ENCODE measurements around the gene ATP9A.
"Not testable (repeated sequence)": the region's sequence is repeated elsewhere in the genome, so short reads cannot be mapped to it uniquely, and the experiment has no call there.

ATP9A gene

GRCh38 chr20:51750037-51750769 lies 18.0 kb downstream of the ATP9A start:
- DNase-seq = no peak

- no peak for DNase-seq
Observed at GRCh38 chr20:51749674-51750036, 18.5 kb downstream of the ATP9A start.

GRCh38 chr20:51747182-51747911 lies 20.8 kb downstream of the ATP9A start:
- no peak for DNase-seq

GRCh38 chr20:51745804-51746203 lies 22.4 kb downstream of the ATP9A start:
- no peak for DNase-seq

GRCh38 chr20:51740838-51741237 lies 27.4 kb downstream of the ATP9A start:
- DNase-seq = no peak

- not testable (repeated sequence) for DNase-seq
Observed at GRCh38 chr20:51740308-51740707, 27.9 kb downstream of the ATP9A start.

GRCh38 chr20:51739722-51740249 lies 28.4 kb downstream of the ATP9A start:
- DNase-seq = no peak

- no peak for DNase-seq
Observed at GRCh38 chr20:51738877-51739447, 29.2 kb downstream of the ATP9A start.

GRCh38 chr20:51738261-51738660 lies 29.9 kb downstream of the ATP9A start:
- not testable (repeated sequence) for DNase-seq

- DNase-seq = no peak
Observed at GRCh38 chr20:51736947-51737346, 31.2 kb downstream of the ATP9A start.

- no peak for DNase-seq
Observed at GRCh38 chr20:51735728-51736600, 32.2 kb downstream of the ATP9A start.

- DNase-seq = no peak
Observed at GRCh38 chr20:51734876-51735720, 33.1 kb downstream of the ATP9A start.

GRCh38 chr20:51733070-51733469 lies 35.1 kb downstream of the ATP9A start:
- DNase-seq = no peak

- DNase-seq = no peak
Observed at GRCh38 chr20:51732096-51732791, 35.9 kb downstream of the ATP9A start.

GRCh38 chr20:51731731-51732095 lies 36.5 kb downstream of the ATP9A start:
- no peak for DNase-seq

- DNase-seq = no peak
Observed at GRCh38 chr20:51729771-51730170, 38.4 kb downstream of the ATP9A start.

GRCh38 chr20:51728737-51729136 lies 39.5 kb downstream of the ATP9A start:
- no peak for DNase-seq

GRCh38 chr20:51727872-51728271 lies 40.3 kb downstream of the ATP9A start:
- no peak for DNase-seq

GRCh38 chr20:51725584-51726176 lies 42.5 kb downstream of the ATP9A start:
- DNase-seq = no peak

- DNase-seq = not testable (repeated sequence)
Observed at GRCh38 chr20:51723026-51723425, 45.2 kb downstream of the ATP9A start.

- not testable (repeated sequence) for DNase-seq
Observed at GRCh38 chr20:51722246-51722645, 45.9 kb downstream of the ATP9A start.
